Body of pancreas (tissue), 4 donors: ENCODE measurements around the gene HAUS3.

ENCODE experiments used
- CTCF ChIP-seq, 7 experiments: fragments of 450-650 bp in 4 of 7; fragments of 200-600 bp in 3 of 7; sonication (generic) in 3 of 7; IDR thresholded peaks; one replicate each; pipeline ENCODE4 v1.5.1; 2016 to 2019; ENCODE audit warnings: antibody characterized with exemption in 7 of 7
- POLR2A ChIP-seq, 3 donors: fragments of 450-650 bp; IDR thresholded peaks; one replicate each; pipeline ENCODE4 v1.6.1; 2016; ENCODE audit warnings: antibody characterized with exemption in 3 of 3, mild to moderate bottlenecking in 2 of 3

GRCh38 chr4:2281575-2282343 lies 39.8 kb upstream of the HAUS3 start:
- peak in 1 of 7 experiments; percentile 23 for TF ChIP-seq CTCF (IDR thresholded peaks at IDR 0.05)
- no peak for TF ChIP-seq POLR2A (IDR thresholded peaks at IDR 0.05)
